HEK293 (cell line): Measurements from ENCODE around the gene GUCY1A2.
"Not testable (repeated sequence)": the region's sequence is repeated elsewhere in the genome, so short reads cannot be mapped to it uniquely, and the experiment has no call there.

Experiments used
- CTCF ChIA-PET: fragments of 350-600 bp; formaldehyde crosslinking; extraction: SDS; loops from one replicate; lab custom pipeline; 2021; ENCODE audit warnings: antibody characterized with exemption; lab: Yijun Ruan, JAX
- POLR2A ChIA-PET: fragments of 300-600 bp; formaldehyde crosslinking; extraction: SDS; loops from one replicate; lab custom pipeline; 2020; ENCODE audit warnings: antibody characterized with exemption, inconsistent platforms; lab: Yijun Ruan, JAX
- H3K27ac ChIP-seq: fragments of 200-500 bp; sonication (Bioruptor generic); 2 replicates; pipeline ENCODE4 v1.5.1; 2014; ENCODE audit warnings: low read depth, low read length, control low read depth, inconsistent platforms; ENCODE audit errors: extremely low read depth
- H3K36me3 ChIP-seq, 2 experiments: fragments of 200-500 bp in 1 of 2; sonication (Bioruptor generic) in 1 of 2; 1 replicate in 1 of 2; 2 replicates in 1 of 2; pipeline ENCODE4 v1.5.1; 2014 to 2017; ENCODE audit warnings: inconsistent platforms in 2 of 2, low read length in 2 of 2; ENCODE audit not compliant: control insufficient read depth in 2 of 2, insufficient read depth in 1 of 2
- H3K4me1 ChIP-seq: fragments of 200-500 bp; sonication (Bioruptor generic); 2 replicates; pipeline ENCODE4 v1.5.1; 2014; ENCODE audit warnings: mild to moderate bottlenecking, low read length, inconsistent platforms; ENCODE audit not compliant: control insufficient read depth, insufficient read depth
- H3K4me3 ChIP-seq: 2 replicates; pipeline ENCODE4 v1.5.1; 2011; ENCODE audit warnings: low read depth, mild to moderate bottlenecking, control low read depth, low read length, moderate library complexity
- H3K9me3 ChIP-seq: fragments of 200-500 bp; sonication (Bioruptor generic); 2 replicates; pipeline ENCODE4 v1.5.1; 2014; ENCODE audit warnings: low read depth, low read length, inconsistent platforms; ENCODE audit not compliant: control insufficient read depth, insufficient read depth
- ATF2 ChIP-seq: fragments of 450-650 bp; formaldehyde crosslinking; IDR thresholded peaks from 2 replicates; pipeline ENCODE4 v1.5.1; 2016; ENCODE audit warnings: missing biosample characterization, missing genetic modification characterization, low read depth
- EGR2 ChIP-seq: fragments of 450-650 bp; formaldehyde crosslinking; IDR thresholded peaks from 2 replicates; pipeline ENCODE4 v1.5.1; 2016; ENCODE audit warnings: low read depth, missing biosample characterization, missing genetic modification characterization
- MYNN ChIP-seq: fragments of 450-650 bp; formaldehyde crosslinking; IDR thresholded peaks from 2 replicates; pipeline ENCODE4 v1.5.1; 2016; ENCODE audit warnings: missing biosample characterization, missing genetic modification characterization, borderline replicate concordance
- MZF1 ChIP-seq: fragments of 450-650 bp; formaldehyde crosslinking; IDR thresholded peaks from 2 replicates; pipeline ENCODE4 v1.5.1; 2017; ENCODE audit warnings: missing biosample characterization, missing genetic modification characterization, borderline replicate concordance
- OSR2 ChIP-seq: fragments of 450-650 bp; formaldehyde crosslinking; IDR thresholded peaks from 2 replicates; pipeline ENCODE4 v1.5.1; 2016; ENCODE audit warnings: missing biosample characterization, missing genetic modification characterization
- RBAK ChIP-seq: fragments of 450-650 bp; formaldehyde crosslinking; IDR thresholded peaks from 2 replicates; pipeline ENCODE4 v1.5.1; 2016; ENCODE audit warnings: missing biosample characterization, missing genetic modification characterization
- REPIN1 ChIP-seq: fragments of 450-650 bp; formaldehyde crosslinking; IDR thresholded peaks from 2 replicates; pipeline ENCODE4 v1.5.1; 2017; ENCODE audit warnings: missing biosample characterization, missing genetic modification characterization, low read depth
- TCF7L2 ChIP-seq: IDR thresholded peaks from 2 replicates; pipeline ENCODE4 v1.6.1; 2011; ENCODE audit warnings: low read depth, mild to moderate bottlenecking, inconsistent platforms, low read length, moderate library complexity, borderline replicate concordance
- YY2 ChIP-seq: fragments of 450-650 bp; formaldehyde crosslinking; IDR thresholded peaks from 2 replicates; pipeline ENCODE4 v1.5.1; 2016; ENCODE audit warnings: missing biosample characterization, missing genetic modification characterization
- ZFP3 ChIP-seq: fragments of 450-650 bp; formaldehyde crosslinking; IDR thresholded peaks from 2 replicates; pipeline ENCODE4 v1.5.1; 2016; ENCODE audit warnings: low read depth, missing biosample characterization, missing genetic modification characterization
- ZFP41 ChIP-seq: fragments of 450-650 bp; formaldehyde crosslinking; IDR thresholded peaks from 2 replicates; pipeline ENCODE4 v1.5.1; 2016; ENCODE audit warnings: missing biosample characterization, missing genetic modification characterization, borderline replicate concordance
- ZNF112 ChIP-seq: fragments of 450-650 bp; formaldehyde crosslinking; IDR thresholded peaks from 2 replicates; pipeline ENCODE4 v1.5.0; 2017; ENCODE audit warnings: missing biosample characterization, missing genetic modification characterization
- ZNF146 ChIP-seq: fragments of 450-650 bp; formaldehyde crosslinking; IDR thresholded peaks from 2 replicates; pipeline ENCODE4 v1.5.1; 2016; ENCODE audit warnings: missing biosample characterization, missing genetic modification characterization
- ZNF18 ChIP-seq: fragments of 450-650 bp; formaldehyde crosslinking; IDR thresholded peaks from 2 replicates; pipeline ENCODE4 v1.5.1; 2016; ENCODE audit warnings: missing biosample characterization, missing genetic modification characterization
- ZNF2 ChIP-seq: fragments of 450-650 bp; formaldehyde crosslinking; IDR thresholded peaks from 2 replicates; pipeline ENCODE4 v1.5.1; 2016; ENCODE audit warnings: missing biosample characterization, missing genetic modification characterization
- ZNF211 ChIP-seq: fragments of 450-650 bp; formaldehyde crosslinking; IDR thresholded peaks from 2 replicates; pipeline ENCODE4 v1.5.1; 2016; ENCODE audit warnings: low read depth, missing biosample characterization, missing genetic modification characterization
- ZNF221 ChIP-seq: fragments of 450-650 bp; formaldehyde crosslinking; IDR thresholded peaks from 2 replicates; pipeline ENCODE4 v1.5.1; 2017; ENCODE audit warnings: missing biosample characterization, missing genetic modification characterization, borderline replicate concordance
- ZNF341 ChIP-seq: fragments of 450-650 bp; formaldehyde crosslinking; IDR thresholded peaks from 2 replicates; pipeline ENCODE4; 2016; ENCODE audit warnings: low read depth, missing biosample characterization, missing genetic modification characterization
- ZNF404 ChIP-seq: fragments of 450-650 bp; formaldehyde crosslinking; IDR thresholded peaks from 2 replicates; pipeline ENCODE4 v1.5.1; 2017; ENCODE audit warnings: missing biosample characterization, missing genetic modification characterization
- ZNF776 ChIP-seq: fragments of 450-650 bp; formaldehyde crosslinking; IDR thresholded peaks from 2 replicates; pipeline ENCODE4 v1.5.0; 2017; ENCODE audit warnings: missing biosample characterization, missing genetic modification characterization, borderline replicate concordance
- ZNF777 ChIP-seq: fragments of 450-650 bp; formaldehyde crosslinking; IDR thresholded peaks from 2 replicates; pipeline ENCODE4 v1.5.1; 2017; ENCODE audit warnings: missing biosample characterization, missing genetic modification characterization, borderline replicate concordance
- ZNF792 ChIP-seq: fragments of 450-650 bp; formaldehyde crosslinking; IDR thresholded peaks from 2 replicates; pipeline ENCODE4 v1.5.1; 2016; ENCODE audit warnings: missing biosample characterization, missing genetic modification characterization
- ZNF843 ChIP-seq: fragments of 450-650 bp; formaldehyde crosslinking; IDR thresholded peaks from 2 replicates; pipeline ENCODE4 v1.5.1; 2016; ENCODE audit warnings: missing biosample characterization, missing genetic modification characterization
- TF ChIP-seq, protein P1 (sequence below): fragments of 450-650 bp; formaldehyde crosslinking; IDR thresholded peaks from 2 replicates; pipeline ENCODE4 v1.5.1; 2016; ENCODE audit warnings: missing biosample characterization, missing genetic modification characterization
- TF ChIP-seq, protein P2 (sequence below): fragments of 450-650 bp; formaldehyde crosslinking; IDR thresholded peaks from 2 replicates; pipeline ENCODE4 v1.5.1; 2016; ENCODE audit warnings: missing biosample characterization, missing genetic modification characterization

Gene GUCY1A2

GRCh38 chr11:106785913-106786650 lies 232.2 kb downstream of the GUCY1A2 start:
- Histone ChIP-seq H3K27ac (no peak overlapping the region), H3K4me1 (no peaks in the 10 kb centered on the region), H3K4me3 (no peak overlapping the region), H3K9me3 (no peaks in the 10 kb centered on the region), H3K36me3 (no peaks in the 10 kb centered on the region)
- TF ChIP-seq ZNF792 (no peak), ATF2 (tag by site-specific recombination) (no peak), ZNF18 (no peak), MZF1 (tag by site-specific recombination) (no peak), ZNF221 (tag by site-specific recombination) (no peak), RBAK (tag by site-specific recombination) (no peak), REPIN1 (no peak), ZNF341 (no peak), EGR2 (tag by site-specific recombination) (no peak), ZNF2 (tag by site-specific recombination) (no peak), ZFP3 (tag by site-specific recombination) (no peak), TCF7L2 (no peak)
- ChIA-PET CTCF (interaction anchor here (0.6 kb wide), 1 partner anchor 64 kb away, joined by 3 read pairs; no protein-coding TSS in a partner anchor), POLR2A (no interaction called here)

DNA sequence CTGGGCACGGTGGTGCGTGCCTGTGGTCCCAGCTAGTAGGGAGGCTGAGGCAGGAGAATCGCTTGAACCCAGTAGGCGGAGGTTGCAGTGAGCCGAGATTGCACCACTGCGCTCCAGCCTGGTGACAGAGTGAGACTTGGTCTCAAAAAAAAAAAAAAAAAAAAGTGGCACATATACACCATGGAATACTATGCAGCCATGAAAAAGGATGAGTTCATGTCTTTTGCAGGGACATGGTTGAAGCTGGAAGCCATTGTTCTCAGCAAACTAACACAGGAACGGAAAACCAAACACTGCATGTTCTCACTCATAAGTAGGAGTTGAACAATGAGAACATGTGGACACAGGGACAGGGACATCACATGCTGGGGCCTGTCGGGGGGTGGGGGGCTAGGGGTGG lies 241.0 kb downstream of the GUCY1A2 start:
- H3K36me3 ChIP-seq, CTCF ChIA-PET: not testable (repeated sequence)
- TF ChIP-seq ZNF146 (tag by site-specific recombination) = peak; percentile 95
- TF ChIP-seq, protein P1, sequence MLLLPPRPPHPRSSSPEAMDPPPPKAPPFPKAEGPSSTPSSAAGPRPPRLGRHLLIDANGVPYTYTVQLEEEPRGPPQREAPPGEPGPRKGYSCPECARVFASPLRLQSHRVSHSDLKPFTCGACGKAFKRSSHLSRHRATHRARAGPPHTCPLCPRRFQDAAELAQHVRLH (tag by site-specific recombination) = 0 out of 2 replicates have a peak, but pooled peaks have one; percentile 39
- TF ChIP-seq, all 188 proteins: peak for 2; not testable (repeated sequence) for 186

DNA sequence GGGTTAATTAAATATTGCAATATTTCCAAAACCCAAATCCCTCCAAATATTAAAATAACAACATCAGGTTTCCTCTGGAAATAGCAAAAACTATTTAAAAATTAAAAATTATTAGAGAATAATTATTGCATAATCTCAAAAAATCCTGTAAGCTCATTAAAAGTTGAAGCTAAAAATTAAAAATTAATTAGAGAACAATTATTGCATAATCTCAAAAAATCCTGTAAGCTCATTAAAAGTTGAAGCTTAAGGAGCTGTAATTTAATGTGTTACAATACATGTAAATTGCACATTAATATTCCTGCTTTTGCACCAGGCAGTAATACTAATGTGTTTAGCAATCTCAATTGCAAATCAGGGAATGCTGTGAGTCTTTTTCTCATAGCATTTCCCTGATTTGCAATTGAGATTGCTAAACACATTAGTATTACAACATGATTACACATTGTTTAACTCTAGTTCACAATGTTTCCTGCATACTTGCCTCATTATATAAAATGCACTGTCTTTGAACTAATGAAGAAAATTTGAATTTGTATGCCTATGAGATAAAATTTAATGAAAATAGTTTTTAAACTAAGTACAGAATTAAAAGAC lies 247.7 kb downstream of the GUCY1A2 start:
- ChIA-PET POLR2A (no interaction called here), CTCF (no interaction called here)
- Histone ChIP-seq H3K36me3 (no peaks in the 10 kb centered on the region), H3K4me1 (no peaks in the 10 kb centered on the region), H3K27ac (no peak overlapping the region), H3K4me3 (no peak overlapping the region), H3K9me3 (no peaks in the 10 kb centered on the region)
- TF ChIP-seq, protein P2, sequence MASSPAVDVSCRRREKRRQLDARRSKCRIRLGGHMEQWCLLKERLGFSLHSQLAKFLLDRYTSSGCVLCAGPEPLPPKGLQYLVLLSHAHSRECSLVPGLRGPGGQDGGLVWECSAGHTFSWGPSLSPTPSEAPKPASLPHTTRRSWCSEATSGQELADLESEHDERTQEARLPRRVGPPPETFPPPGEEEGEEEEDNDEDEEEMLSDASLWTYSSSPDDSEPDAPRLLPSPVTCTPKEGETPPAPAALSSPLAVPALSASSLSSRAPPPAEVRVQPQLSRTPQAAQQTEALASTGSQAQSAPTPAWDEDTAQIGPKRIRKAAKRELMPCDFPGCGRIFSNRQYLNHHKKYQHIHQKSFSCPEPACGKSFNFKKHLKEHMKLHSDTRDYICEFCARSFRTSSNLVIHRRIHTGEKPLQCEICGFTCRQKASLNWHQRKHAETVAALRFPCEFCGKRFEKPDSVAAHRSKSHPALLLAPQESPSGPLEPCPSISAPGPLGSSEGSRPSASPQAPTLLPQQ (tag by site-specific recombination) = no peak
- TF ChIP-seq MZF1 (tag by site-specific recombination) (no peak), ZNF146 (tag by site-specific recombination) (no peak), ZNF843 (tag by site-specific recombination) (no peak), ZNF211 (tag by site-specific recombination) (no peak), MYNN (tag by site-specific recombination) (no peak), OSR2 (tag by site-specific recombination) (no peak), YY2 (tag by site-specific recombination) (no peak), ZNF112 (tag by site-specific recombination) (no peak), ZNF776 (no peak), ZNF777 (tag by site-specific recombination) (no peak), ZNF404 (tag by site-specific recombination) (no peak), ZNF18 (no peak), ZFP41 (tag by site-specific recombination) (no peak)

More for the DNA sequence above, 241.0 kb downstream of the GUCY1A2 start:
- H3K27ac ChIP-seq, POLR2A ChIA-PET, H3K4me1 ChIP-seq, H3K9me3 ChIP-seq, H3K4me3 ChIP-seq: not testable (repeated sequence)
